HG03521 (cell line): ENCODE data around the gene MSANTD1.

Experiments
- ATAC-seq: cut with Tn5 transposase; IDR thresholded peaks from one replicate; pipeline ENCODE4 v1.9.1; 2021; ENCODE audit warnings: mild to moderate bottlenecking, moderate library complexity; ENCODE audit not compliant: unreplicated experiment

The MSANTD1 gene

DNA sequence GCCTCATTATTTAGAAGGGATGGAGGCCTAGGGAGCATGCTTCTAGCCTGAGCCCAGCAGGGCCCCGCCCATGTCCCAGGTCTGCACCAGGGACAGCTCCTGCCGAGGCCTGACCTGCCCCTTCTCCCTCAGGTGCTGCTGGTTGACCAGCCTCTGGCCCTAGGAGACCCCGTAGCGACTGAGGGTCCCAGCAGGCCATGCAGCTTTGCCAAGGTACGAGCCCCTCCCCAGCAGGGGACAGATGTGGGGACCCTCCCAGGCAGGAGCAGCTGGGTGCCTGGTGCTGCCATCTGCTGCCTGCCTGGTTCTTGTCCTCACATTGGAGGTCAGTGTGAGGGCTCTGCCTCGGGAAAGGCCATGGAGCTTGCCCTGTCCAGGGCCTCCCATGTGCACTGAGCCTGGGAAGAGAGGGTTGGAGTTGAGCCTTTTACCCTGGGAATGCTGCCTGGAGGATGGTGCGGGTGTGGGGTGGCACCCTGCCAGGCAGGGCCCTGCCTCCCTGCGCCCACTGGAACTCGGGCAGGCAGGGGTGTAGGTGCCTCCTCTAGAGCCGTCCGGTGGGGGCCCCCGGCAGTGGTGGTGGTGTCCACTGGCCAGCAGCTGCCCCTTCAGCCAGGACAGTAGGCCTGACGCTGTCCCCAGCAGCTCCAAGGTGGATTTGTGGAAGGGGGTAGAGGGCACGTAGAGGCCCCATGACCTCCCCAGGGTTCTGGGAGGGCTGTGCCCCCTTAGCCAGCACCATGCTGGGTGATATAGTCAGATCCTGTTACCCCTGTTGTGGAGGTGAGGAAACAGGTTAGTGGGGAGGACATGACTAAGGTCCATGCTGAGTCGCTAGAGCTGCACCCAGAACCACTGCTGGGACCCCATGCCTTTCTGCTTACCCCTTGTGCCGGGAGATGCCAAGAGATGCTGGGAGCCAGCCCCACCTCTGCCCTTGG lies 2.2 kb upstream of the MSANTD1 start:
- no peak for ATAC-seq

DNA sequence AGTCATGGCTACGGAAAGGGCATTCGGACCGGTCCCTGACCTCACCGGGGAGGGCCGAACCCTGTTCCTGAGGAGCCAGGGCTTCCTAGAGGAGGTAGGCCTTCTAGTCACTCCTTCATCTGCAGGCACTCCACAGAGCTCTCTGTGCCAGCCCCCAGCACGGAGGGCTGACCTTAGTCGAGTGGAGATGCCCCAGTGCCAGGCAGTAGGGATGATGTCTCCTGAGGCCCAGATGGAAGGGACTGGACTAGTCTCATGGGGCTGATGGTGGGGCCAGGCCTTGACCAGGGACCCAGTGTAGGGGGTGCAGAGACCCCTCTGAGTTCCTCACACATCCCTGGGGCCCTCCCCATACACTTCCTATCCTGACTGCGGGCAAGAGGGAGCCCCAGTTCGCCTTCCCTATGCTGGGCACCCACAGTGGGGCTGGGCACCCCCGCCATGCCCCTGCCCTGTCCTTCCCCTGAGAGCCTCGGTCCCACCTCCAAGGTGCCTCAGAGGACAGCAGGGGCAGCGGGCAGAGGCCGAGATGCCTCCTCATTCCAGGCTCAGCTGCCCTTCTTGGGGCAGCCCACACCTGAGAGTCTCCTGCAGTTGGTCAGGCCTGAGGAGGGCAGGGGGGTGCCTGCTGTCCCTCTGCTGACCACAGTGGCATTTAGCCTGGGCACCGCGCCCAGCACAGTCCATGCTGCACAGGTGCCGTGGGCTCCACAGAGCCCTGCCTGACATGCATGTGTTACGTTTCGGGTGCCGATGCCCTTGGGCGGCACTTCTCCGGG lies 1.4 kb upstream of the MSANTD1 start:
- no peak for ATAC-seq

DNA sequence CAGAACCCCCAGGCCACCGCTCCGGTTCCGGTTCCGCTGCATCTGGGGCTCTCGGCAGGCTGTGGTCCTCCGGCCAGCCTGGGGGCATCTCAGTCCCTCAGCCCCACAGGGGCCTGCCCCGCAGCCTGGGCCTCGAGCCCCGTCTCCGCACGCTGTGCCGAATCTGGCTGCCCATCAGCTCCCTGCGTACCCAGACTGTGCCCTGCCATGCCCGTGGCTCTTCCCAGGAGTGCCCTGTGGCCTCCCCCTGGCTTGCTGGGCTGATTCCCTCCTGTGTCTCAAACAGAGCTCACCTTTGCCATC lies 830 bp upstream of the MSANTD1 start:
- no peak for ATAC-seq

DNA sequence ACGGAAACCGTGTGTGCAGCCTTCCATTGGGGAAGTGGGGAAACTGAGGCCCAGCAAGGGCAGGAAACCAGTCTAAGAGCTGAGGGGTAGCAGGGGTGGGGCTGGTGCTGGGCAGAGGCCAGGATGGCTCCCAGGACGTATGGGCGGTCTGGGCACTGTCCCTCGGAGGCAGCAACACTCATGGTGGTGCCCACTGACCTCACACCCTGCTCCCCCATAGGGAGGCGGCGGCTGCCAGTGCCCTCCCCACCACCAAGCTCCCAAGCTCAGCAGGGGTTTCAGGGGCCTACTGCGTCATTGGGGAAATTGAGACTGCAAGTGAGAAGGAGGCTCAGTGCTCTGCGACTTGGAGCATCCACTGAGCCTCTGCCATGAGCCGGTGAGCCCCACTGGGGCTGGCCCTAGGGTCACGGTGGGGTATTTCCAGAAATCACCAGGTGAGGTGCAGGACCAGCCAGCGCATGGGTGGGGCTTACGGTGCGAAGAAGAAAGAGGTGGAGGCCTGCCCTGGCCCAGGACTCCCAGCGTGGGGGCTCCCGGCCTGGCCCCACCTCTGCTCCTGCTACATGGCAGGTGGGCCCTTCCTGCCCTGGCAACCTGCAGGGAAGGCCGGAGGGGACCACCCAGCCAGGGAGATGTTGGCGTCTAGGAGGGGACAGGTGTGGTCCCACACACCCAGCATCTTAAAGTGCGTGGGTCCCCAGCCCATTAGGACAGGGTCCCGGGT lies 915 bp downstream of the MSANTD1 start:
- no peak for ATAC-seq

DNA sequence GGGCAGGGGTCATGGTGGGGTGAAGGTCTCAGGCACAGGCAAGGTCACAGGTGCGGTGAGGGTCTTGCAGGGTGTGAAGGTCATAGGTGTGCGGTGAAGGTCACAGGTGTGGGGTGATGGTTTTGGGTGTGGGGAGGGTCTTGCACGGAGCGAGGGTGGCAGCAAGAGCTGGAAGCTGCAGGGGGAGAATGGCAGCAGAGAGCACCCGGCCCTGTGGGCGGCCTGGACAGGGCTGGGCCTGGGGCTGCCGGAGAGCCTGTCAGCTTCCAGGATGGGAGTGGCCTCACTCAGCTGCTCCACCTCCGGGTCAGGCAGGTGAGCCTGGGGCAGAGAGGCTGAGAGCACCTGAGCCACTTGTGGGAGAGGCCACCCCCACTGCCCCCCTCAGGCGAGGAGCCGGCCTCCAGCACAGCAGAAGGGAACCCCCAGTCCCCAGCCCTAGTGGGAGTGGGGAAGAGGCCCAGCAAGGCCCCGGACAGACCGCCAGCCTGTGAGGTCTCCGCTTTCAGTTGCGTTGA lies 1.5 kb downstream of the MSANTD1 start:
- no peak for ATAC-seq

DNA sequence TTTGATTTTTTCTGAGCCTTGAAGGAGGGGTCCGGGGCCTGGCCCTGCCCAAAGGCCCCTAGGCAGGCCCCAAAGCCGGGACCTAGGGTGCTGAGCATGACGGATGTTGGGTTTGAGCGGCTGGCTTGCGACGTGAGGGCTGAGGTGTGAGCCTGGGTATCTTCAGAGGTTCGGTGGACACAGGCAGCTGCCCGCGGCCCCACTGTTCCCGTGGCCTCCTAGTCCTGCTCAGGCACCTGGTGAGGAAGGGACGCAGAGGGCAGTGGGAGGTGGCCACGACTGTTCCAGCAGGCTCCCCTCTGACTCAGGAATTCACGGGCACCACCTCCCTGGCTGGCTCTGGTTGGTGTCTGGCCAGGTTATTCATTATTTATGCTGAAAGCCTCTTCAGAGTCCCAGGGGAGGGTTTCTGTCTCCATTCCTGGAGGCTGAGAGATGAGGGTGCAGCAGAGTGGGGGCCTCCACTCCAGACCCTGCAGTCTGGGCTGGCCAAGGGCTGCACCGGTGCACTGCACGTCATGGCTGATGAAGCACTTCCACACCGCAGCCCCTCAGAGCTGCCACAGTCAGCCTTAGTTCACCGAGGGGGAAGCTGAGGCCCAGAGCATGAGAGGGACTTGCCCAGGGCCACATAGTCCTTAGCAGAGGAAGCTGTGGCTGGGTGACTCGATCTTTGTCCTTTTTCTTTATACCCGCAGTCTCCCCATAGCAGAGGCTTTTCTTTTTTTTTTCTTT lies 2.2 kb downstream of the MSANTD1 start:
- no peak for ATAC-seq

DNA sequence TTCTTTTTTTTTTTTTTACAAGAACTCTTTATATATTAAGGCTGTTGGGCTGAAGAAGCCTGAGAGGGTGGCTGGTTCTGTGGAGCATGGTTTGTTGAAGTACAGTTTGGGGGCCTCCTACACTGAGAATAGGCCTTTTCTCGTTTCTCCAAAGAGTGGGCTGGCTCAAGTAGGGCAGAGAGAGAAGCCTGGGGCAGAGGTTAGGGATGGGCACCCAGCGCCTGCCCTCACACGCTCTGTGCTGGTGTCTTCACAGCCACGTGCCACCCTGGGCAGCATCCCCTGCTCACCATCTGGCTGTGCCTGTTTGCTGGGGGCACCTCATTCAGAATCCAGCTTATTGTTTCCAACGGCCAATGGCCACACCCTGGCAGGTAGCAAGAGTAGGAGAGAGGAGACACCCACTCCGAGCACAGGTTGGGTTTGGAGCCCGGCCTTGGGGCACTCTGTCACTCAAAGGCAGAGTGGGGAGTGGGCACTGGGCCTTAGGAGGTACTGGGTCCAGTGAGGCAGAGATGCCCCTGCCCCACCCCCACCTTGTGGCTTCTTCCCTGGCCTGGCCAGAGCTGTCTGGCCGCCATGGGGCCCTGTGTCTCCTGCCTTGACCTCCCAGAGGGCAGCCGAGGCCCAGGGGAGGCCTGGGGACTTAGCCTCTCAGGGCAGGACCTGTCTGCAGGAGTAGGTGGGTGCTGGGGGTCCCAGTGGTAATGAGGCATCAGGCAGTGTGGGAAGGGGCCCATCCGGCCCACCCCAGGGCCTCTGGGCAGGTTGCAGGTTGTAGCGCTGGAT lies 2.9 kb downstream of the MSANTD1 start:
- no peak for ATAC-seq

DNA sequence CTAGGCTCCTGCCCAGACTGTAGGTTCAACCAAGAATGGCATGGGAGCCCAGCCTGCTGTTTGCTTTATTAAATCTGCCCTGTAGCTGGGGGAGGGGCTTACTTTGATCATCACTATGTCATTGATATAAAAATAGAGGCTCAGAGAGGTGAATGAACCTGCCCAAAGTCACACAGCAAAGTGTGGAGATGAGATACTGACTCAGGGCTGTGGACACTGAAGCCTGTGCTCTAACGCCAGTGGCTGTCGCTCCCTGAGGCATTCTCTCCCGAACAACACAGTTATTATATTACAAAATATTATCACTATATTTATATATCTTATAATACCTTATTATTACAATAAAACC lies 3.5 kb downstream of the MSANTD1 start:
- no peak for ATAC-seq

DNA sequence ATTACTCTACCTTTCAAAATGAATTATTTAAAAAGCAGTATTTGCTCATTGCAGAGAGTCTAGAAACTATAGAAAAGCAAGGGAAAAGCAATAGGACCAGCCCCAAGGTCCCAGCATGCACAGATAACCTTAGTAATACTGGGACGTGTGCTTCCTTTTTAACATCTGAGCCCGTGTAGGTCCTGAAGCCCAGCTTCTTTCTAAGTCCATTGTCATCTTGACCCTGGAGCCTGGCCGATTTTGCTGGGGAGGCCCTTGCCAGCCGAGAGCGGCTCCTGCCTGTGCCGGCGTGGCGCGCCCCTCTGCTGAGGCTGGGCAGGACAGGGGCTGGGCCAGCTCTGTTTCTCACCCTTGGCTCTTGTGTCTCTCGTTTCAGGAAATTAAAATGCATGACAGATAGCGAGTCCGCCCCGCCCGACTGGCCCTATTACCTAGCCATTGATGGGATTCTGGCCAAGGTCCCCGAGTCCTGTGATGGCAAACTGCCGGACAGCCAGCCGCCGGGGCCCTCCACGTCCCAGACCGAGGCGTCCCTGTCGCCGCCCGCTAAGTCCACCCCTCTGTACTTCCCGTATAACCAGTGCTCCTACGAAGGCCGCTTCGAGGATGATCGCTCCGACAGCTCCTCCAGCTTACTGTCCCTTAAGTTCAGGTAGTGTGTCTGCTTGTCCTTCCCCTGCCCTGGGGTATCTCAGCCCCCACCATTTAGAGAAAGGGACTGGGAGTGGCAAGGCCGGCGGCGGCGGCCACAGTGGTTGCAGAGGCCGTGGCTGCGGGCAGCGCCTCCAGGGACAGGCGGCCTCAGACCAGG lies 4.1 kb downstream of the MSANTD1 start:
- no peak for ATAC-seq

DNA sequence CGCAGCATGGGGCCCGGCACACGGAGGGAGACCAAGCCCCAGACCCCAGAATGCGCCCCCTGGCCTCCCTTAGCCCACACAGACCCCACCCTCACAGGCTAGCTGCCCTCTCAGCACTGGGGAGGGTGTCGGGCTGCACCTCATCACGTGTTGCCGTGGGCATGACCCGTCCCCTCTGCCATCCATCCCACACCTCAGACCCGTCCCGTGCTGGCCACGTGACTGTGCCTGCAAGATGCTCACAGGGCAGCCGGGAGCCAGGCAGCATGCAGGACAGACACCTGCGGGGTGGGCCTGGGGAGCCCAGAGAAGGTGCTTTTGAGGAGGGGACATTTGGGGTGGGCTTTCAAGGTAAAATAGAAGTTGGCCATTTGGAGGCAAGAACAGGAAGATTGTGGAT lies 4.8 kb downstream of the MSANTD1 start:
- ATAC-seq, result no peak

DNA sequence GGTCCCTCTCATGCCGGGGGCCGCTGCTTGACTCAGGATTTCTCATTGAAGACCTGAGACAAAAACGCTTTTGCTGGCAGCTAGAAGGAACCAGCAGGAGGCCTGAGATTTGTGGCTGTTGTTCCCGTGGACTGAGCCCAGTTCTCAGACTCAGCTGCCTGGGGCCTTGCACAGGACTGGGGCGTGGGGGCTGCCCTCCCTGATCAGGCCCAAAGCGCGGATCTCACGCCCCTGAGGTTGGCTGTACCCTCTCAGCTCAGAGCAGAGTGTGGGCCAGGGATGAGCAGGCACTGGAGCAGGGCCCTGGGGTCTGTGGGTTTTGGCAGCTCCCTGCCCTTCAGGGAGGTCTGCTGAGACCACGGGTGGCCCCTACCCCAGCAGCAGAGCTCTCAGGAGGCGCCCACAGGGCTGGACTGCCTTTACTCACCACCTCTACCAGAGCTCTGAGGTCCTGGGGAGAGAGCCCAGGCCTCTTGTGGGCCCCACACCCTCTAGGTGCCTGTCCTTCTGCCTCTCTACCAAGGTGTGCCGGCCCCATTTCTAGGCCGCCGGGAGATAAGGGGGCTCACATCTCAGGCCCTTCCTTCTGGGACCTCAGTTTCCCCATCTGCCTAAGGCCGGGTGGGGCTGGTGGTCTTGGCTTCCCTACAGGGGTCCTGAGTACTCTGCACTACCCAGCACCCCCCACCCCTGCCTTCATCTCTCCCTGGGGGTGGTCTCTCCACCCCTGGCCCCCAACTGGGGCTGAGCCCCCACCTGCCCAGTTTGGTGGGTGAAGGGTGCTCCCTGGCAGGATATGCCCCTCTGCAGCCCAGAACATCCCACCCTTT lies 5.6 kb downstream of the MSANTD1 start:
- ATAC-seq, result no peak

DNA sequence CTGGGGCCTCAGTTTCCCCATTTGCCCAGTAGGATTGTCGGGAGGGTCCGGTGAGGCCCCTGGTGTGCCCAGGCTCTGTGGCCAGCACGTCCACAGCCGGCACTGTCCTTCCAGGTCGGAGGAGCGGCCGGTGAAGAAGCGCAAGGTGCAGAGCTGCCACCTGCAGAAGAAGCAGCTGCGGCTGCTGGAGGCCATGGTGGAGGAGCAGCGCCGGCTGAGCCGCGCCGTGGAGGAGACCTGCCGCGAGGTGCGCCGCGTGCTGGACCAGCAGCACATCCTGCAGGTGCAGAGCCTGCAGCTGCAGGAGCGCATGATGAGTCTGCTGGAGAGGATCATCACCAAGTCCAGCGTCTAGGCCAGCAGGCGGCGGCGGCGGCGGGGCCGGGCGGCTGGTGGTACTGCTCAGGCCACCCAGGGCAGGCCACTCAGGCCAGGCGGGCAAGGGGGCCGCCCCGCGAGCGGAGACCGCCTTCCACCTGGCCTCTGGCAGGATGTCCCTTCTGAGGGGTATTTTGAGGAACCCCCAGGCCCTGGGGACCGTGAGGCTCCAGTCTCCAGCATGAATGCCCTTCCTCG lies 6.7 kb downstream of the MSANTD1 start:
- no peak for ATAC-seq

DNA sequence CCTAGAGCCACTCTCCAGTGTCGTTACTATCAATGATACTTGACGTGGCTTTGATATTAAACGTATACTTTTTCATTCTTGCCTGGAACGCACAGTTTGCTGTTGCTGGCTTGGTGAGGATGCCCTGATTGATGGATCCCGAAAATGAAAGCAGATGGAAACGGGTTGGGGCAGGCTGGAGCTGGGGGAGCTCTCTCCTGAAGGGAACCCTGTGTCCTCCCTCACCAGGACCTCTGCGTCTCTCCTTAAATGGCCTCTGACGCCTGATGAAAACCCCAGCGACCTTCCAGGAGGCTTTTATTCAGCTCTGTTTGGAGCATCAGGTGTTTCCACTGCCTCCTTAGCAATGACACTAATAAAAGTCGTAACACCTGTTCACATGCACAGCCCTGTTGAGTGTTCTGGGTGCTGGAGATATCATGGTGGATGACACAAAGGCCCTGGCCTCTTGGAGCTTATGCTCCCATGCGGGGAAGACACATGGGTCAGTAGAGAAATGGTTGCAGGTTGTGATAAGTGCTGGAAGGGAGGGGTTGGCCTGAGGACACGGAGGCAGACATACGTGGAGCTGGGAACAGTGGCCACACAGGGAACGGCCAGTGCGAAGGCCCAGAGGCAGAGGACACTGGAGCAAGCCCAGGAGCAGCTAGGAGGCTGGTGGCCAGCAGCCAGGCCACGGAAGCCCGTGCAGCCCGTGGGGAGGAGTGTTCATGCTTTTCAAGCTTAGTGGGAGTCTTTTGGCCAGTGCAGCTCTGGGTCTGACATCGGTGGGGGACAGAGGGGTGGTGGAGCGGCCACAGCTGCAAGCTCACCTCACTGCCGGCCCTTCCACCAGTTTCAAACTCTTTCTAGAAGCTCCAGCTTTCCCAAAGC lies 7.5 kb downstream of the MSANTD1 start:
- no peak for ATAC-seq

DNA sequence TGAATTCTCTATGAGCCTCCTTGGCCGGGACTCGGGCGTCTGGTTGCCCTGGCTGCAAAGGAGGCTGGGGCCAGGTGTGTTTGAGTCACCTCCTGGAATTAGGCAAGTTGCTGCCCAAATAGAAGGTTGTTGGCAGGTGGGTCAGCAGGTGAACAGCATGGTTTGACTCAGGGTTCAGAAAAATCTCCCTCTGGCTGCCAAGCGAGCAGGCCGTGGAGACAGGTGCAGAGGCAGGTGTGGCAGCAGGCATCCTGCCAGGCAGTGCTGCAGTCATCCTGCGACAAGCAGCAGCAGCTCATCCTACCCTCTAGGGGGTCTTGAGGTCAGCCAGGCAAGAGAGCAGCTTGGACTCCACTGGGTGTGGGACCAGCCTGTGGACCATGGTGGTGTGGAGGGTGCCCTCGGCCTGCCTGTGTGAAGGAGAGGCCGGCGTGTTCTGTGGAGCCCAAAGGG lies 8.2 kb downstream of the MSANTD1 start:
- no peak for ATAC-seq

DNA sequence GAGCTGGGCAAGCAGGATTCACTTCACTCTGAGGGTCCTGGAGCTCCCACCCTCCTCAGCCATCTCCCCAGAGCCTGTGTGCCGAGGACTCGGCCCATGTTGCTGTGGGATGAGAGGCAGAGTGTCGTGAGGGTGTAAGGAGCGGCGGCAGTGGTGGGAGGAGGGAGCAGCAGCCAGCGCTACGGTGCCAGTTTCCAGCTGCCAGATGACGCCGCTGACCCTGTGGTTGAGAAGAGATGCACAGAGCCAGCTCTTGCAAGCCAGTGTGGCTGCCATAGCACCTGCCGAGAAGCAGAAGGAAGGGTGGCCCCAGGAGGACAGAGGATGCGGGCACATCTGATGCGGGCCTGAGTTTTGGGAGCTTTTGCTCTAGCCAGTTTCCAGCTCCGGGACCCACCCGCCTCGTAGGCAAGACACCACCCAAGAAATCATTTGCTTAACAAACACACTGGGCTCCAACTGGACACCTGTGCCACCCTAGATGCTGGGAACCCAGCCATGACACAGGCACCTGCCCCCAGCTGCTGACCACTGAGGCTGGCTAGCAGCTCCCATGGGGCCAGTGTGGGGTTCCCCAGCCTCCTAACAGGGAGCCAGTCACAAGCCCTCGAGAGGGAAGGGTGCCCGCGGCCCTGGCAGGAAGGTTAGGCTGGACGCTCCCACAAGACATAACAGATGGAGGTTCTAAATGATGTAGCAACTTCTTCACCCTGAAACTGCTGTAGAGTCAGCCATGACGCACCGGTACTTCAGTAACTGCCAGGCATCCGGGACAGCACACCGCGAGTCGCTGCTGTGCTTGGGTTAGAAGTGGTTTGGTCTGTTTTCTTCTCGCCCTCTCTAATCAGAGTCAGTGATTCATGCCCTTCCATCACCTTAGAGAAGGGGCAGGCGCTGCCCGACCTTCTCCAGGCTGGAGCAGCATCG lies 8.9 kb downstream of the MSANTD1 start:
- no peak for ATAC-seq
